H1 (cell line): ENCODE measurements around the gene RGS17. TPM values are rescaled to one million over a fixed set of nuclear protein-coding genes. Genes with fewer than 3 reads are reported as not detected.

ENCODE experiments used
- CTCF ChIA-PET: fragments of 300-600 bp; sonication (Branson Sonifier 250); formaldehyde crosslinking; loops from one replicate; lab custom pipeline; 2021; ENCODE audit not compliant: partially characterized antibody; lab: Charles Lee
- POLR2A ChIA-PET: fragments of 300-600 bp; sonication (Branson Sonifier 250); formaldehyde crosslinking; loops from one replicate; lab custom pipeline; 2021; ENCODE audit warnings: inconsistent platforms; ENCODE audit not compliant: partially characterized antibody; lab: Charles Lee
- DNase-seq, 2 experiments: peaks; one replicate each; pipeline versions ENCODE4 v3.0.0 to v3.0.0-alpha.2; 2010 to 2022; ENCODE audit warnings: low spot score in 2 of 2, low read depth in 1 of 2, mixed read lengths in 1 of 2
- FAIRE-seq: peaks from 2 replicates; lab custom pipeline; 2011; peaks lifted over from hg19 to GRCh38; lab: Jason Lieb, UNC
- H2AFZ ChIP-seq: 2 replicates; pipeline ENCODE4 v1.8.1; 2012; ENCODE audit warnings: low read length, inconsistent platforms
- H2AK5ac ChIP-seq: 2 replicates; pipeline ENCODE4 v1.6.1; 2013; ENCODE audit warnings: low read depth, low read length
- H2BK120ac ChIP-seq: replicated peaks from 2 replicates; pipeline ENCODE3; 2013; ENCODE audit warnings: low read depth, low read length, inconsistent platforms
- H2BK12ac ChIP-seq: 2 replicates; pipeline ENCODE4 v1.6.1; 2013; ENCODE audit warnings: low read depth, low read length
- H2BK15ac ChIP-seq: 2 replicates; pipeline ENCODE4 v1.6.1; 2013; ENCODE audit warnings: low read length
- H2BK20ac ChIP-seq: 2 replicates; pipeline ENCODE4 v1.6.1; 2013; ENCODE audit warnings: low read length
- H2BK5ac ChIP-seq: 2 replicates; pipeline ENCODE4 v1.6.1; 2013; ENCODE audit warnings: low read depth, low read length
- H3K14ac ChIP-seq: 2 replicates; pipeline ENCODE4 v1.6.1; 2013; ENCODE audit warnings: inconsistent platforms; ENCODE audit not compliant: insufficient read length
- H3K18ac ChIP-seq: 2 replicates; pipeline ENCODE4 v1.6.1; 2013; ENCODE audit warnings: low read length; ENCODE audit errors: extremely low read depth
- H3K23ac ChIP-seq: 2 replicates; pipeline ENCODE4 v1.6.1; 2013; ENCODE audit warnings: inconsistent platforms; ENCODE audit not compliant: insufficient read length
- H3K23me2 ChIP-seq: 2 replicates; pipeline ENCODE4 v1.6.1; 2013; ENCODE audit warnings: low read depth, low read length
- H3K27ac ChIP-seq: 2 replicates; pipeline ENCODE4 v1.6.1; 2011; ENCODE audit warnings: low read depth, low read length, inconsistent platforms
- H3K27me3 ChIP-seq, 4 experiments: replicated peaks in 1 of 4; 1 replicate in 1 of 4; 2 replicates in 3 of 4; pipeline versions ENCODE4 v1.6.1 to v1.8.1; 2011 to 2013; ENCODE audit warnings: low read length in 3 of 4, mild to moderate bottlenecking in 3 of 4, inconsistent platforms in 2 of 4, mixed read lengths in 2 of 4, moderate library complexity in 1 of 4; ENCODE audit not compliant: control insufficient read depth in 3 of 4, insufficient read depth in 3 of 4; ENCODE audit errors: extremely low read depth in 1 of 4
- H3K36me3 ChIP-seq, 4 experiments: 2 replicates each; pipeline versions ENCODE4 v1.6.1 to v1.8.1; 2011 to 2013; ENCODE audit warnings: mild to moderate bottlenecking in 4 of 4, low read length in 3 of 4, moderate library complexity in 2 of 4, control low read depth in 1 of 4, inconsistent platforms in 1 of 4; ENCODE audit not compliant: insufficient read depth in 4 of 4, control insufficient read depth in 2 of 4
- H3K4ac ChIP-seq: replicated peaks from 2 replicates; pipeline ENCODE3; 2013; ENCODE audit warnings: low read length, low read depth, mixed read lengths, inconsistent platforms; ENCODE audit not compliant: insufficient read length
- H3K4me1 ChIP-seq, 4 experiments: replicated peaks in 1 of 4; 1 replicate in 1 of 4; 2 replicates in 3 of 4; pipeline versions ENCODE4 v1.6.1 to v1.8.1; 2011 to 2013; ENCODE audit warnings: low read length in 3 of 4, inconsistent platforms in 2 of 4, mixed read lengths in 1 of 4; ENCODE audit not compliant: insufficient read depth in 4 of 4, control insufficient read depth in 3 of 4
- H3K4me2 ChIP-seq, 2 experiments: 2 replicates each; pipeline versions ENCODE4 v1.6.1 to v1.8.1; 2011 to 2013; ENCODE audit warnings: low read depth in 2 of 2, low read length in 2 of 2, control low read depth in 1 of 2, inconsistent platforms in 1 of 2, mild to moderate bottlenecking in 1 of 2; ENCODE audit not compliant: insufficient read depth in 1 of 2
- H3K4me3 ChIP-seq, 4 experiments: fragments of 200-600, 300-600 bp in 1 of 4; sonication (generic), shearing (Covaris generic), sonication (Bioruptor Twin) in 1 of 4; 2 replicates each; pipeline versions ENCODE4 v1.5.1 to v1.8.1; 2011 to 2016; ENCODE audit warnings: low read length in 4 of 4, low read depth in 3 of 4, control low read depth in 2 of 4, inconsistent platforms in 2 of 4, mild to moderate bottlenecking in 2 of 4, mixed read lengths in 1 of 4, moderate library complexity in 1 of 4; ENCODE audit not compliant: insufficient read depth in 2 of 4; ENCODE audit errors: extremely low read depth in 1 of 4
- H3K56ac ChIP-seq: replicated peaks from 2 replicates; pipeline ENCODE3; 2013; ENCODE audit warnings: low read depth, mild to moderate bottlenecking, mixed read lengths, low read length, inconsistent platforms; ENCODE audit not compliant: insufficient read length
- H3K79me1 ChIP-seq: 2 replicates; pipeline ENCODE4 v1.6.1; 2013; ENCODE audit warnings: low read depth, low read length, control low read depth
- H3K79me2 ChIP-seq, 2 experiments: 2 replicates each; pipeline versions ENCODE4 v1.6.1 to v1.8.1; 2012 to 2013; ENCODE audit warnings: low read length in 2 of 2, mild to moderate bottlenecking in 2 of 2, inconsistent platforms in 1 of 2; ENCODE audit not compliant: insufficient read depth in 2 of 2, control insufficient read depth in 1 of 2
- H3K9ac ChIP-seq, 4 experiments: replicated peaks in 1 of 4; 1 replicate in 1 of 4; 2 replicates in 3 of 4; pipeline versions ENCODE4 v1.6.1 to v1.8.1; 2011 to 2013; ENCODE audit warnings: low read depth in 3 of 4, low read length in 3 of 4, control low read depth in 2 of 4, mild to moderate bottlenecking in 2 of 4, moderate library complexity in 2 of 4, inconsistent platforms in 1 of 4; ENCODE audit errors: extremely low read depth in 1 of 4
- H3K9me3 ChIP-seq, 2 experiments: 2 replicates each; pipeline versions ENCODE4 v1.6.1 to v1.8.1; 2012 to 2013; ENCODE audit warnings: mild to moderate bottlenecking in 2 of 2, moderate library complexity in 2 of 2, control low read depth in 1 of 2, inconsistent platforms in 1 of 2, low read depth in 1 of 2, low read length in 1 of 2, mixed read lengths in 1 of 2; ENCODE audit not compliant: insufficient read depth in 2 of 2
- H4K20me1 ChIP-seq, 2 experiments: replicated peaks in 1 of 2; 2 replicates each; pipeline versions ENCODE3 to v1.8.1; 2011 to 2013; ENCODE audit warnings: inconsistent platforms in 2 of 2, low read length in 2 of 2, mild to moderate bottlenecking in 1 of 2; ENCODE audit not compliant: insufficient read depth in 2 of 2, control insufficient read depth in 1 of 2
- H4K5ac ChIP-seq: 2 replicates; pipeline ENCODE4 v1.6.1; 2013; ENCODE audit warnings: low read length, low read depth, mixed read lengths, inconsistent platforms; ENCODE audit not compliant: insufficient read length
- H4K8ac ChIP-seq: 2 replicates; pipeline ENCODE4 v1.8.0; 2013; ENCODE audit warnings: mild to moderate bottlenecking, moderate library complexity, low read length, inconsistent platforms; ENCODE audit not compliant: insufficient read depth; ENCODE audit errors: extremely low read depth
- H4K91ac ChIP-seq: replicated peaks from 2 replicates; pipeline ENCODE3; 2013; ENCODE audit warnings: low read length, mixed read lengths, inconsistent platforms; ENCODE audit not compliant: insufficient read length
- ASH2L ChIP-seq: fragments of 200-600, 300-600 bp; sonication (generic); IDR thresholded peaks from one replicate; pipeline ENCODE4 v1.7.1; 2017; ENCODE audit warnings: low read length
- CHD2 ChIP-seq: IDR thresholded peaks from 2 replicates; pipeline ENCODE4 v1.6.1; 2012; ENCODE audit warnings: low read length, improper control_type of control experiment
- POLR2A ChIP-seq, 2 experiments: IDR thresholded peaks; 1 replicate in 1 of 2; 2 replicates in 1 of 2; pipeline ENCODE4 v1.6.1; 2011; ENCODE audit warnings: low read depth in 2 of 2, low read length in 2 of 2, mild to moderate bottlenecking in 2 of 2; ENCODE audit errors: control extremely low read depth in 1 of 2
- RNF2 ChIP-seq: fragments of 200-900, 300-1000 bp; sonication (generic); IDR thresholded peaks from 2 replicates; pipeline ENCODE4 v1.7.1; 2016; ENCODE audit warnings: borderline replicate concordance, low read depth, mild to moderate bottlenecking, antibody characterized with exemption, low read length; ENCODE audit not compliant: poor library complexity, severe bottlenecking; ENCODE audit errors: missing control alignments
- RXRA ChIP-seq: IDR thresholded peaks from 2 replicates; pipeline ENCODE4 v1.6.1; 2011; ENCODE audit warnings: low read depth, mild to moderate bottlenecking, low read length, moderate library complexity; ENCODE audit not compliant: insufficient read depth
- WGBS, 2 experiments: shearing (Covaris generic) in 1 of 2; methylation state at CpG; one replicate each; pipeline versions ENCODE4 v1.1.6 to v1.1.7; 2013 to 2015; ENCODE audit warnings: low lambda C conversion rate in 2 of 2, mixed read lengths in 2 of 2, inconsistent platforms in 1 of 2, low coverage in 1 of 2, missing lambda C conversion rate in 1 of 2; ENCODE audit not compliant: insufficient replicate concordance in 2 of 2, insufficient coverage in 1 of 2, insufficient read length in 1 of 2; ENCODE audit errors: extremely low coverage in 1 of 2, missing lambda C conversion rate in 1 of 2; 5-methylcytosine and 5-hydroxymethylcytosine counted together
- polyA plus RNA-seq, 7 experiments: library from polyadenylated mRNA; depleted of rRNA in 3 of 7; stranded (reverse) in 5 of 7; unstranded in 2 of 7; fragments of >200 nt in 5 of 7; fragments of 200-250 nt in 2 of 7; gene quantifications; 1 replicate in 5 of 7; 2 replicates in 1 of 7; 4 replicates in 1 of 7; pipeline versions ENCODE4 v1.2.1 to v1.2.3, GENCODE V29; 2011 to 2013; ENCODE audit warnings: missing spikeins in 2 of 7, mixed read lengths in 2 of 7
- total RNA-seq: library from RNA; stranded (reverse); fragmentation: NEBNext Ultra II Directional; extraction: Animal tissue kit (Norgen Biotek cat#: 25700); gene quantifications from 2 replicates; pipeline ENCODE4 v1.2.1, GENCODE V29; 2021

The RGS17 gene
- total and polyA plus RNA-seq, 2 of the 8 experiments (the other 6 are each of a cell fraction or from before 2014, with no cell fraction given): 2.0 to 12.2 TPM

- WGBS, 2 experiments: 92% methylated on average over 6 of the region's 6 CpGs; no CpG with 5 or more reads in 1 of the 2 experiments
- H3K79me2 ChIP-seq: peaks cover 0 to 27% of the 10 kb centered on the region in 2 experiments; a peak in 2 of 4 replicates
- FAIRE-seq: no peak
These were observed 161.2 kb downstream of the RGS17 start for GRCh38 chr6:152969688-152970418.

More at GRCh38 chr6:152969688-152970418, 161.2 kb downstream of the RGS17 start:
- Histone ChIP-seq H3K9ac (no peak overlapping the region), H3K79me1 (no peaks in the 10 kb centered on the region), H4K5ac (no peak overlapping the region), H3K4me2 (no peak overlapping the region), H4K91ac (no peak overlapping the region), H3K27me3 (no peaks in the 10 kb centered on the region), H2AK5ac (no peak overlapping the region), H3K23ac (no peak overlapping the region), H3K36me3 (peaks cover 8 to 55% (median 39%) of the 10 kb centered on the region in 4 experiments), H4K8ac (no peak overlapping the region), H2BK20ac (no peak overlapping the region), H4K20me1 (peaks cover 4 to 5% of the 10 kb centered on the region in 2 experiments), H2BK15ac (no peak overlapping the region), H3K4me3 (no peak overlapping the region), H2BK5ac (no peak overlapping the region), H2BK12ac (no peak overlapping the region), H2BK120ac (no peak overlapping the region), H3K18ac (no peak overlapping the region), H3K4me1 (no peaks in the 10 kb centered on the region), H3K14ac (no peak overlapping the region), H2AFZ (no peak overlapping the region), H3K23me2 (no peaks in the 10 kb centered on the region), H3K27ac (no peak overlapping the region), H3K4ac (no peak overlapping the region), H3K56ac (no peak overlapping the region), H3K9me3 (no peaks in the 10 kb centered on the region)
- ChIA-PET CTCF (interaction anchor here (0.7 to 1.9 kb wide), 2 partner anchors 16 to 22 kb away, joined by 4 to 6 read pairs; no protein-coding TSS in a partner anchor), POLR2A (interaction anchor here (0.9 to 1.8 kb wide), 3 partner anchors 9 to 13 kb away, joined by 4 to 9 read pairs (median 8); partner anchors contain the start of gene FBXO5)
- no peak for DNase-seq
- peak in 1 of 2 experiments; percentile 68; a peak in 1 of 3 replicates for TF ChIP-seq POLR2A (IDR thresholded peaks at IDR 0.05; ENCODE audit: control extremely low read depth in 1 of 2, low read depth in 2 of 2, low read length in 2 of 2)
- no peak for TF ChIP-seq RNF2
- TF ChIP-seq RXRA: no peak
- no peak for TF ChIP-seq ASH2L
- TF ChIP-seq CHD2: no peak
